Stimulated activated CD4-positive, alpha-beta T cell treated with anti-CD3 and anti-CD28 coated beads, Interleukin-12 subunit alpha, Interleukin-12 subunit beta, amount 100 ng/mL, for 24 hours (primary cell): ENCODE results near the gene CETP.
A peak's percentile ranks its signal among the peaks of the same experiment; 100 is the strongest.
"Not testable (repeated sequence)": the region's sequence is repeated elsewhere in the genome, so short reads cannot be mapped to it uniquely, and the experiment has no call there.

Experiments used
- DNase-seq, 2 experiments: peaks; one replicate each; pipeline ENCODE4 v3.0.0-alpha.2; 2020; ENCODE audit warnings: low read depth in 2 of 2

The CETP gene

DNA sequence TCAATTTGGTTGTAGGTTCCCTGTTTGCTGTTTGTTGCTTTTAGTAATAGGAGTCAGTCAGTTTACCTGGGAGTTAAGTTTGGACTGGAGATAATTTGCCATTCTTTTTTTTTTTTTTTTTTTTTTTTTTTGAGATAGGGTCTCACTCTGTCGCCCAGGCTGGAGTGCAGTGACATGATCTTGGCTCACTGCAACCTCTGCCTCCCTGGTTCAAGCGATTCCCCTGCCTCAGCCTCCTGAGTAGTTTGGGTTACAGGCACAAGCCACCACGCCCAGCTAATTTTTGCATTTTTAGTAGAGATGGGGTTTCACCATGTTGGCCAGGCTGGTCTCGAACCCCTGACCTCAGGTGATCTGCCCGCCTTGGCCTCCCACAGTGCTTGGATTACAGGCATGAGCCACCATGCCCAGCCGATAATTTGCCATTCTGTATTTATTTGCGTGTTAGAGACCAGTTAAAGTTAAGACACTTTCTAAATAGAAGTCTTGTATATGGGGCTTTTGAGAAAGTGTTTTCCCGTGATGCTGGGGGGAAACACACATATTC is 27.1 kb upstream of the CETP start:
- DNase-seq, result not testable (repeated sequence)

DNA sequence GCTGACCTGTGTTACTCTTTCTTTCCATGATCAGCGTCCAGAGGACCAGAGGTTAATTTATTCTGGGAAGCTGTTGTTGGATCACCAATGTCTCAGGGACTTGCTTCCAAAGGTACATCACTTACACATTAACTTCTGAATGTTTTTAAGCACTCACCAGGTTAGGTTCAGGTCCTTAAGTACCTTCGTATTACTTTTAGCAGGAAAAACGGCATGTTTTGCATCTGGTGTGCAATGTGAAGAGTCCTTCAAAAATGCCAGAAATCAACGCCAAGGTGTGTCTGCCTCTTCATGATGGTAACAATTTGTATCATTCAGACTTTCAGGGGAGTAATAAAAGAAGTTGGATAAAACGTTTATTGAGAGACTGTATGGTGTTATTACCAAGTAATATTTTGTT is 26.5 kb upstream of the CETP start:
- DNase-seq, result no peak

GRCh38 chr16:56936491-56936890 is 25.3 kb upstream of the CETP start:
- DNase-seq, result no peak

DNA sequence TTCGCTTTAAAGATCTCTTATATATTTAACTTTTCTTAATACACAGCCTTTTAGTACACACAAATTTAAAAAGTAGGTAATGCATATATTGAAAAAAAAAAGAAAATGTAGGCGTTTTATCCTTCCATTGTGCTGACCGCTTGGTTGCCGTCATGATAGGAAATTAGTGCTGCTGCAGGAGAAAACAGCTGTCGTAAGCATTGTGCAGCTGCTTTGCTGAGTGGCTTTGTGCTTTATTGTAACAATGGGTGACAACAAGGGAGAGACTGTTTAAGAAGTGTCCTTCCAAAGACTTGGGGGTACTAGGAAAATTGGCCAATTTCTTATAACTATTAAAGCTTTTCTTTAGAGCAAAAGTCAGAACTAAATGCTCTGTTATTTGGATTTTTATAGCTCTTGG is 24.8 kb upstream of the CETP start:
- DNase-seq, result no peak

- no peak for DNase-seq
These were observed 22.9 kb upstream of the CETP start for GRCh38 chr16:56938664-56939513.

DNA sequence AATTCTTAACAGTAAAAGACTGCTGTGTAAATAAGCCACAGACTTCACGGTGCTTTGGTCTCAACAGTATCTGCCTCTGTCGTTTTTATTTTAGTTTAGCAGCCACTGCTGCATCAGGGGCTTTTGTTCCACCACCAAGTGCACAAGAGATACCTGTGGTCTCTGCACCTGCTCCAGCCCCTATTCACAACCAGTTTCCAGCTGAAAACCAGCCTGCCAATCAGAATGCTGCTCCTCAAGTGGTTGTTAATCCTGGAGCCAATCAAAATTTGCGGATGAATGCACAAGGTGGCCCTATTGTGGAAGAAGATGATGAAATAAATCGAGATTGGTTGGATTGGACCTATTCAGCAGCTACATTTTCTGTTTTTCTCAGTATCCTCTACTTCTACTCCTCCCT is 21.9 kb upstream of the CETP start:
- no peak for DNase-seq

DNA sequence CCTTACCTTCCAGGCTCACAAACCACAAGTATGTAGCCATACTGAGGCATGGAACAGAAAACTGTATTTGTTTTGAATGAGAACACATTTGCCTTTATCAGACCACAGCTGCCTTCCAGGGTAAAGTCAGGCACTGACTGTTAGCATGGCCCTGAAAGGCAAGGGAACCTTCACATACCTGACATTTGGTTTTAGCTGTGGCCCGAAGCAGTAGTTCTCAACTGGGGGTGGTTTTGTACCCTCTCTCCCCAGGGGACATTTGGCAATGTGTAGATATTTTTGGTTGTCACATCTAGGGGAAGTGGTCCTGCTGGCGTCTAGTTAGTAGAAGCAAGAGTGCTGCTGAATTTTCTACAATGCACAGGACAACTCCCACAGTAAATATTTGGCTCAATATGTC is 20.7 kb upstream of the CETP start:
- DNase-seq, result no peak

GRCh38 chr16:56941856-56942331 is 19.9 kb upstream of the CETP start:
- DNase-seq, result no peak

DNA sequence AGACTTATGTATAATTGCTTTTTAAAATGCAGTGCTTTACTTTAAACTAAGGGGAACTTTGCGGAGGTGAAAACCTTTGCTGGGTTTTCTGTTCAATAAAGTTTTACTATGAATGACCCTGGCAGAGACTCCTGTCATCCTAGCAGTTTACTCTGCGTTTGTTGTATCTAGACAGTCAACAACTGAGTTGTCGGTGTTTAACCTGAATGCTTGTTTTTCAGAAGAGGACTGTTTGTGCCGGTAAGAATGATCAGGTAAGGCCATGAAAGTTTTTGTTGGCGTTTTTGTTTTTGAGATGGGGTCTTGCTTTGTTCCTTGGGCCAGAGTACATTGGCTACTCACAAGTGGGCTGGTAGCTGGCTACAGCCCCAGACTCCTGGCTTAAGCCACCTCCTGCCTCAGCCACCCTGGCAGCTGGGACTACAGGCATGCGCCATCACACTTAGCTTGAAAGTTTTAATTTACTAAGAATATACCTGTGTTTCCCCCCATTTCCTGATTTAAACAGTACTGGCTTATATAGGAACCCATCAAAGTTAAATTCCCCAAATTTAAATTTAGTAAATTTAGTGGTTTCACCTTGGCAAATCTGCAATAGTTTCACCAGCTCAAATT is 17.9 kb upstream of the CETP start:
- DNase-seq, result no peak

DNA sequence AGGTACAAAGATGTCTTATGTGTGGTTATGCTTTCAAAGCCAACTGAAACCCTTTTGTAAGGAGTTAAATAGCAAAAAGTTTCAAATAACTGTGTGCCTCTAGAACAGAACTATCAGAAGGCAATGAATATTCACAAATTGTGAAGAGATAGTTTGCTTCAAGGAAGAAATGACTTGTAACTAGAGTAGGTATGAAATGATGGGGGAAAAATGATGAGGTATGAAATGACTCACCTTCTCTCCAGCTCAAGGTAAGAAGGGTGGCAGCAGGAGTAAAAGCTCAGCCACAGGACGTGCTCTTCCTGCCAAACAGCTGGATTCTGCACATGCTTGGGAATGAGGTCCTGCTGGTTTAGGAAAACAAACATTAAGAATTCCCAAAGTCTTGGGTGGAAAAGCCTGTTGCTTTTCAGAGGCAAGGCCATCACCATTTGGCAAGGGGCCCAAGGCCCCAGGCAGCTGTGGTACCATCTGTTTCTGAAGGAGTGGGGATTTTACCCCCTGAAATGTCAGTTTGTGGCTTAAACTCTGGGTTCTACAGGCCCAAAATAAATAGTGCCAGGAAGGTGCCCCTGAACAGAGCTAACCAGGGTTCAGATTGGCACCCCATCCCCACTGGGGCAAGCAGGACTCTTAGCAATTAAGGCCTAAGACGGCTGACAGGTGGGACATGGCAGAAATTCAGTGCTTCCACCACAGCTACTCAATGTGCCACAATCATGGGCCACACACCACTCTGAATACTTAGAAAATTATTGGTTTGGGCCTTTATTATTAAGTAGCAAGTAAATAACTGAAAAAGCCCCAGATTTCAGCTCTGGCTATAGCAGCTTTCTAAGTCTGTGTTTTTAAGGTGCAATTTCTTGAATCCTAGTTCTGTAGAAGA is 16.6 kb upstream of the CETP start:
- no peak for DNase-seq

GRCh38 chr16:56945847-56946527 is 15.8 kb upstream of the CETP start:
- no peak for DNase-seq

DNA sequence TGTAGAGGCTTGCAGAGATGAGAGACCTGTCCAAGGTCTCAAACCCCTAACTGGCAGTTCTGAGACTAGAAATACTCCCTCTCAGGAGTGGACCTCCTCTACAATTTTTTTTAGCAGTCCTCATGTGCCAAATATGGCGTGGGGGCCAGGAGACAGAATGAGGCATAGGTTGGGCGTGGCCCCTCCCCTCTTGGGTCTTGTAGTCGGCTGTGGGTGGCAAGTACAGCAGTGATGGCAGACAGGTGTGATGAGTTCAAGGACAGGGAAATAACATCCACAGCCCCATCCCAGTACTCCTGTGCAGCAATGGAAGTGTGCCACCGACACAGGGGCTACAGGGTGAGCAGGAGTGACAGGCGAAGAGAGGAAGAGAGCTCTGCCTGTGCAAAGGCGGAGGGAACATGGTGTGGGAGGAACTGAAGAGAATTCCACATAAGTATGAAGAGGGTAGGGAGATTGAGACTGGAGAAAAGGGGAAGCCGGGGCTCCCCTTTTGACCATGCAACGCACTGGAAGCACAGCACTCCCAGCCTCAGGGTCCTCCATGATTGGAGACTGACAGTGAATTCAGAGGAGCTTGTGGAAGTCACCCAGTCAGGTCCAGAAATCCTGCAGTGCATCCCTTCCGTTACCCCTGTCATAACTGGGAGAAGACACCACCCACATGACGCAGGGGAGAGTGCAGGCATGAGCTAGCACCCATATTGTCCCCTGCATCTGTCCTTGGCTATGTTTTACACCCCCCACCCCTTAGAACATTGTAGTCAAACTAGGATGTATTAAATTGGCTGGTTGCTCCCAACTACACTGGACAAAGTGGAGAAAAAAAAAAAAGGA is 14.8 kb upstream of the CETP start:
- no peak for DNase-seq

DNA sequence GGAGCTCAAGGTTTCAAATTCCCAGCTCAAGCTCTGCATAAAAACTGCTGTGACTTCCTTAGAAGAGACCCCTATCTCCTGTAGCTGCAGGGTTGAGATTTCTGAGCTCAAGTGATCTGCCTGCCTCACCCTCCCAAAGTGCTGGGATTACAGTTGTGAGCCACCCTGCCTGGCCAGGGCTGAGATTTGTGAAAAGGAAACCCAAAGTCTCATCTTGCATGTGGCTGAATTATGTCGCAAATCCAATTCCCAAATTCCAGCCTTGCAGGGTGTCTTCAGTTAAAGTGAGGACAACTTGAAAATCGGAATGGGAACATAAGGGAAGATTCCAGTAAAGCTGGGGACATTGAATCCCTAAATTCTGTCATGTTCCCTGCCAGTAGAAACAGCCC is 14.2 kb upstream of the CETP start:
- DNase-seq, result no peak

DNA sequence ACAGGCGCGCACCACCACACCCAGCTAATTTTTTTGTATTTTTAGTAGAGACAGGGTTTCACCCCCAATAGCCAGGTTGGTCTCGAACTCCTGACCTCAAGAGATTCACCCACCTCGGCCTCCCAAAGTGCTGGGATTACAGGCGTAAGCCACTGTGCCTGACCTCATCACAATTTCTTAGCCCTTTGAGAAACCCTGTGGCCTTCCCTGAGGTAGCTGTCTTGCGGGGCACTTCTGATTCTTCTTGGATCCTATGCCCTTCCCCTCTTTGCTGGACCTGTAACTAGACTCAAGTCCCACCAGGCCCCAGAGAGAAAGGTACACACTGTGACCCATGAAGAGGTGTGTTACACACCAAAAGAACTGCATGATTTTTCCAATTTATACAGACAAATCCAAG is 13.5 kb upstream of the CETP start:
- DNase-seq, result no peak

DNA sequence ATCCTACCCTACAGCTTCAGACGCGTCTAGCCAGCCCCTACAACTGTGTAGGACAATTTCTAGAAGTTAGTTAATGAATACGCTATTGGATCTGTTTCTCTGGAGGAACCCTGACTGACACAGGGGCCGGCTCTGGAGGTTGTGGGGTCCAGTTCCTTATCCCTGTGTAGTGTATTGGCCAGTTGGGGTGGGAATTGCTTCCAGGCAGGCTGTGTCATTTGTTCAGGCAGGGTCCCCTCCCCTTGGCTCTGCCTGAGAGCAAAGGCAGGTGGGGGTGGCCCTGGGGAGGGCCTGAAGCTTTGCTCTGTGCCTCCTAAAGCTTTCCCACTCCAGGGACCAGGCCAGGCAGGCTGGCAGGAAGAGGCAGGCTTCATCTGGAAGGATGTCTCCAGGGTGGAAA is 11.7 kb upstream of the CETP start:
- DNase-seq, result no peak

DNA sequence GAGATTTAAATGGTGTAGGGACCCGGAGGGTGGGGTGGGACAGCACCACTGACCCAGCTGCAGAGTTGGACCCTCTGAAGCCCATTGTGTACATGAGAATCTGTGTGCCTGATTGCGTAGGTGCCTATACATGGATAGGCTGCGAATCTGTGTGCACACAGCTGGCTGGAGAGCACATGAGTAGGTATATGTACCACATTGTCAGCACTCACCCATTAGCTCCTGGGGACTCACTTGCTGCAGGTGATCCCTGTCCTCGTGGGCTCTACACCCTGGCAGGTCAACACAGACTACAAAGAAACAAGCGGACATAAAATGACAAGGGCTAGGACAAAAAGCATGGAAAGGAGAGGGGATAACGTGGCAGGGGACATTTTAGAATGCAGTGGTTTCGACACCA is 11.3 kb upstream of the CETP start:
- no peak for DNase-seq

GRCh38 chr16:56950881-56951771 is 10.6 kb upstream of the CETP start:
- DNase-seq, result peak in 1 of 2 experiments; percentile 48

- DNase-seq, result no peak
These were observed 8.7 kb upstream of the CETP start for GRCh38 chr16:56953006-56953405.

- DNase-seq, result no peak
These were observed 5.7 kb upstream of the CETP start for GRCh38 chr16:56956076-56956475.

GRCh38 chr16:56956756-56957155 is 5.0 kb upstream of the CETP start:
- DNase-seq, result no peak
